ENCODE data around the gene KIDINS220. TPM values are rescaled to one million over a fixed set of nuclear protein-coding genes. Genes with fewer than 3 reads are reported as not detected.

KIDINS220 gene
- total and polyA plus RNA-seq, 9 of the 15 experiments (the other 6 are each of a cell fraction or from before 2014, with no cell fraction given) = 15.2 to 48.0 (median 34.4) TPM

DNA sequence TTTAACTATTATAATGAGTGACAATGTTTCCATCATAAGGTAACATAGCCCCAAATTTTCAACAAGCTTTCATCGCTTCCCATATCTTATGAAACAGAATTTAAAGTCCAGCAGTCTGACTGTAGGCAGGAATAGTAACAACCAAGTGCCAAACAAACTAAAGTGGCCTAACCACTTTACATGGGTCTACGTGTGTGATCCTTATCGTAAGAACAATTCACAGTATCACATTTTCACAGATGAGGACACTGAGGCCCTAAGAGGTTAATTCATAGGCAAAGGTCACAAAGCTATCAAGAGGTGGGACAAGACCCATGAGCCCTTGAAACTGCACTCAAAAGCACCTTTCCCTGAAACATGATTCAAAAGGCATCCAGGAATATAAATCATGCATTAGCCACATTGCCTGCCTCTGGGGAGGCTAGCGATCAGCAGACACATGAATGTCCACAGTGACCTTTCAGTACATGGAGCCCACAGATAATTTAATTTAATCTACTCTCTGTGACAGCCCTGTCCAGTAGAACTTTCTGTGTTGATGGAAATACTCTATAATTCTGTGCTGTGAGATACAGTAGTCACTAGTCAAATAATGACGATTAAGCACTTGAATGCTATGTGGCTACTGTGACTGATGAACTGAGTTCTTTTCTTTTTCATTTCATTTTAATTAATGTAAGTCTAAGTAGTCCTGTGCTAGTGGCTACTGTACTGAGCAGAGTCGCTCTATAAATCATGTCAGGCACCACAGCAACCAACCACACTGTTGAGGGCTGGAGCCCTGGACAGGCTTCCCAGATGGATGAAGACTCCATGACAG, 30.3 kb downstream of the KIDINS220 start:
- CTCF ChIA-PET (ENCODE audit: low intra/inter-chr PET ratio) = no interaction called here
- FAIRE-seq = peak; percentile 15
- 43% methylated on average over 6 of the region's 6 CpGs for WGBS (ENCODE audit: insufficient coverage, low coverage, missing lambda C conversion rate)
- TF ChIP-seq MYBL2 (IDR thresholded peaks at IDR 0.05; ENCODE audit: low read depth) (no peak), MYBL2 (CRISPR knock-in tag; IDR thresholded peaks at IDR 0.05; ENCODE audit: borderline replicate concordance) (no peak), TCF3 (CRISPR knock-in tag; IDR thresholded peaks at IDR 0.05) (peak; percentile 79), CHD4 (IDR thresholded peaks at IDR 0.05; ENCODE audit: insufficient read depth, insufficient replicate concordance, low read depth, low read length, poor library complexity, severe bottlenecking) (no peak), MEIS2 (IDR thresholded peaks at IDR 0.05; ENCODE audit: partially characterized antibody) (peak; percentile 74), TAL1 (IDR thresholded peaks at IDR 0.05) (peak; percentile 28; the same call in 1 of the 2 replicates), ID3 (CRISPR knock-in tag; IDR thresholded peaks at IDR 0.05) (no peak), ID3 (tag; IDR thresholded peaks at IDR 0.05) (peak; percentile 96), CBX3 (IDR thresholded peaks at IDR 0.05; ENCODE audit: borderline replicate concordance in 1 of 2, low read length in 2 of 2) (no peak), CBFA2T2 (conservative IDR thresholded peaks at IDR 0.05) (peak; percentile 50; the same call in 1 of the 2 replicates), CBFA2T3 (IDR thresholded peaks at IDR 0.05) (peak; percentile 66), CREB3 (tag; conservative IDR thresholded peaks at IDR 0.05; ENCODE audit: low read depth) (no peak), ARID1B (IDR thresholded peaks at IDR 0.05) (0 out of 2 replicates have a peak, but pooled peaks have one; percentile 36)
- TF ChIP-seq, protein P1, sequence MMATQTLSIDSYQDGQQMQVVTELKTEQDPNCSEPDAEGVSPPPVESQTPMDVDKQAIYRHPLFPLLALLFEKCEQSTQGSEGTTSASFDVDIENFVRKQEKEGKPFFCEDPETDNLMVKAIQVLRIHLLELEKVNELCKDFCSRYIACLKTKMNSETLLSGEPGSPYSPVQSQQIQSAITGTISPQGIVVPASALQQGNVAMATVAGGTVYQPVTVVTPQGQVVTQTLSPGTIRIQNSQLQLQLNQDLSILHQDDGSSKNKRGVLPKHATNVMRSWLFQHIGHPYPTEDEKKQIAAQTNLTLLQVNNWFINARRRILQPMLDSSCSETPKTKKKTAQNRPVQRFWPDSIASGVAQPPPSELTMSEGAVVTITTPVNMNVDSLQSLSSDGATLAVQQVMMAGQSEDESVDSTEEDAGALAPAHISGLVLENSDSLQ (IDR thresholded peaks at IDR 0.05) = peak; percentile 69
- TF ChIP-seq, protein P2, sequence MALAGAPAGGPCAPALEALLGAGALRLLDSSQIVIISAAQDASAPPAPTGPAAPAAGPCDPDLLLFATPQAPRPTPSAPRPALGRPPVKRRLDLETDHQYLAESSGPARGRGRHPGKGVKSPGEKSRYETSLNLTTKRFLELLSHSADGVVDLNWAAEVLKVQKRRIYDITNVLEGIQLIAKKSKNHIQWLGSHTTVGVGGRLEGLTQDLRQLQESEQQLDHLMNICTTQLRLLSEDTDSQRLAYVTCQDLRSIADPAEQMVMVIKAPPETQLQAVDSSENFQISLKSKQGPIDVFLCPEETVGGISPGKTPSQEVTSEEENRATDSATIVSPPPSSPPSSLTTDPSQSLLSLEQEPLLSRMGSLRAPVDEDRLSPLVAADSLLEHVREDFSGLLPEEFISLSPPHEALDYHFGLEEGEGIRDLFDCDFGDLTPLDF (CRISPR knock-in tag; IDR thresholded peaks at IDR 0.05) = no peak

More for the DNA sequence above, 30.3 kb downstream of the KIDINS220 start:
- no peak overlapping the region for H3K4me2 ChIP-seq (ENCODE audit: insufficient read depth, low read length)
- H3K79me2 ChIP-seq (ENCODE audit: control insufficient read depth, insufficient read depth, low read length) = no peaks in the 10 kb centered on the region
- intact Hi-C loops (cut with micrococcal nuclease) = no loop called here
- POLR2A ChIA-PET = interaction anchor here (0.7 kb wide), 1 partner anchor 454 kb away, joined by 3 read pairs; no protein-coding TSS in a partner anchor
- peaks cover 58% of the 10 kb centered on the region for H3K36me3 ChIP-seq (ENCODE audit: control insufficient read depth, insufficient read depth, low read length)
- peaks cover 7 to 36% of the 10 kb centered on the region in 2 experiments; a peak in 4 of 5 replicates for H3K4me1 ChIP-seq (replicated peaks in 1 of 2; ENCODE audit: control insufficient read depth in 2 of 2, insufficient read depth in 2 of 2, low read length in 2 of 2)
- H3K9me3 ChIP-seq (replicated peaks; ENCODE audit: control insufficient read depth, insufficient read depth, low read depth, low read length) = no peaks in the 10 kb centered on the region
- no peaks in the 10 kb centered on the region for H3K9me1 ChIP-seq (ENCODE audit: control insufficient read depth, insufficient read depth, low read length)
- in situ Hi-C loops (cut with MboI) = no loop called here
- no peaks in the 10 kb centered on the region for H3K27me3 ChIP-seq (ENCODE audit: control insufficient read depth in 2 of 2, insufficient read depth in 2 of 2, low read length in 2 of 2)
- peak overlapping the region in 1 of 2 experiments; percentile 56; a peak in 1 of 4 replicates for H3K9ac ChIP-seq (ENCODE audit: insufficient read depth in 1 of 2, low read depth in 2 of 2, low read length in 2 of 2)
- H4K20me1 ChIP-seq (replicated peaks; ENCODE audit: control insufficient read depth, insufficient read depth, low read length) = no peaks in the 10 kb centered on the region
- no TSS peak for BruUV-seq (replicated peaks)
- ATAC-seq (peak; percentile 16; the same call in 1 of the 3 replicates), DNase-seq (ENCODE audit: extremely low read depth in 1 of 4, low spot score in 3 of 4) (peak in 2 of 4 experiments; percentile 18 to 47)
- no peak overlapping the region for H3K4me3 ChIP-seq
- H2AFZ ChIP-seq (ENCODE audit: low read depth, low read length) = no peak overlapping the region
- H3K27ac ChIP-seq (ENCODE audit: extremely low read depth, low read depth, low read length) = peak overlapping the region; percentile 22; the same call in 2 of the 3 replicates

Measured in K562 (cell line).